WTC11 (cell line): ENCODE results near the gene EXOSC5. TPM values are rescaled to one million over a fixed set of nuclear protein-coding genes. Genes with fewer than 3 reads are reported as not detected.
A peak's percentile ranks its signal among the peaks of the same experiment; 100 is the strongest.

Experiments used
- ATAC-seq: fragments of 200-7000 bp; cut with Tn5 transposase; 2 replicates; pipeline ENCODE4 v1.10.0; 2021; ENCODE audit warnings: mild to moderate bottlenecking, moderate library complexity
- CTCF ChIA-PET: fragments of 300-600 bp; sonication (Branson Sonifier 250); formaldehyde crosslinking; loops from one replicate; lab custom pipeline; 2021; ENCODE audit warnings: antibody characterized with exemption; lab: Charles Lee
- POLR2A ChIA-PET: fragments of 350-600 bp; sonication (Branson Sonifier 250); formaldehyde crosslinking; loops from one replicate; lab custom pipeline; 2021; ENCODE audit warnings: antibody characterized with exemption; lab: Charles Lee
- DNase-seq: peaks from one replicate; pipeline ENCODE4 v3.0.0; 2021; ENCODE audit warnings: low spot score
- H3K27ac Mint-ChIP-seq: 2 replicates; pipeline ENCODE4 v1.8.0; 2021; ENCODE audit warnings: mixed read lengths
- H3K27me3 Mint-ChIP-seq: 2 replicates; pipeline ENCODE4 v1.8.0; 2021; ENCODE audit warnings: low read depth, mild to moderate bottlenecking, moderate library complexity, mixed read lengths
- H3K36me3 Mint-ChIP-seq: 2 replicates; pipeline ENCODE4 v1.8.0; 2021; ENCODE audit warnings: mixed read lengths
- H3K4me1 Mint-ChIP-seq: 2 replicates; pipeline ENCODE4 v1.8.0; 2022; ENCODE audit warnings: mixed read lengths
- H3K4me3 Mint-ChIP-seq: 2 replicates; pipeline ENCODE4 v1.8.0; 2021; ENCODE audit warnings: mild to moderate bottlenecking, moderate library complexity, mixed read lengths
- H3K9me3 Mint-ChIP-seq: 2 replicates; pipeline ENCODE4 v1.8.0; 2021; ENCODE audit warnings: mixed read lengths
- CREM ChIP-seq: sonication (generic); formaldehyde crosslinking; IDR thresholded peaks from 2 replicates; pipeline ENCODE4 v1.8.1; 2022; ENCODE audit warnings: mild to moderate bottlenecking, missing genetic modification reagents, moderate library complexity
- FOXJ3 ChIP-seq: sonication (generic); formaldehyde crosslinking; IDR thresholded peaks from 2 replicates; pipeline ENCODE4 v1.9.0; 2021; ENCODE audit warnings: missing genetic modification reagents, mild to moderate bottlenecking, borderline replicate concordance
- GRHL2 ChIP-seq: fragments of 250-450 bp; sonication (Bioruptor Pico); IDR thresholded peaks from 2 replicates; pipeline ENCODE4 v1.8.0; 2022; ENCODE audit warnings: mild to moderate bottlenecking, moderate library complexity; ENCODE audit not compliant: insufficient replicate concordance, severe bottlenecking
- HMGA2 ChIP-seq: fragments of 250-450 bp; sonication (Bioruptor Pico); IDR thresholded peaks from 2 replicates; pipeline ENCODE4 v1.4.0; 2021; ENCODE audit warnings: mild to moderate bottlenecking, moderate library complexity
- NFYB ChIP-seq: sonication (generic); formaldehyde crosslinking; conservative IDR thresholded peaks from 2 replicates; pipeline ENCODE4 v1.8.0; 2022; ENCODE audit warnings: low read depth, missing genetic modification reagents
- NR1H2 ChIP-seq: sonication (generic); formaldehyde crosslinking; IDR thresholded peaks from 2 replicates; pipeline ENCODE4 v1.9.0; 2021; ENCODE audit warnings: mild to moderate bottlenecking, moderate library complexity, missing genetic modification reagents
- NR2C2 ChIP-seq: sonication (generic); formaldehyde crosslinking; IDR thresholded peaks from 2 replicates; pipeline ENCODE4 v1.8.0; 2022; ENCODE audit warnings: mild to moderate bottlenecking, missing genetic modification reagents
- OVOL2 ChIP-seq: fragments of 250-450 bp; sonication (Bioruptor Pico); IDR thresholded peaks from 2 replicates; pipeline ENCODE4 v1.9.0; 2021; ENCODE audit warnings: mild to moderate bottlenecking, borderline replicate concordance
- SMAD4 ChIP-seq: sonication (generic); formaldehyde crosslinking; IDR thresholded peaks from 2 replicates; pipeline ENCODE4 v1.8.0; 2022; ENCODE audit warnings: mild to moderate bottlenecking, missing genetic modification reagents
- TCF7 ChIP-seq: sonication (generic); formaldehyde crosslinking; IDR thresholded peaks from 2 replicates; pipeline ENCODE4 v1.8.0; 2022; ENCODE audit warnings: mild to moderate bottlenecking, low read depth, missing genetic modification reagents, moderate library complexity
- TEAD4 ChIP-seq: sonication (generic); formaldehyde crosslinking; IDR thresholded peaks from 2 replicates; pipeline ENCODE4 v1.8.0; 2022; ENCODE audit warnings: mild to moderate bottlenecking, missing genetic modification reagents
- ZNF121 ChIP-seq: sonication (generic); formaldehyde crosslinking; IDR thresholded peaks from 2 replicates; pipeline ENCODE4 v1.8.0; 2023; ENCODE audit warnings: missing genetic modification reagents
- ZNF138 ChIP-seq: sonication (generic); formaldehyde crosslinking; conservative IDR thresholded peaks from 2 replicates; pipeline ENCODE4 v1.8.1; 2022; ENCODE audit warnings: mild to moderate bottlenecking, moderate library complexity, missing genetic modification reagents
- ZNF232 ChIP-seq: sonication (generic); formaldehyde crosslinking; IDR thresholded peaks from 2 replicates; pipeline ENCODE4 v1.8.0; 2022; ENCODE audit warnings: mild to moderate bottlenecking, missing genetic modification reagents
- ZNF423 ChIP-seq: fragments of 250-450 bp; sonication (Bioruptor Pico); IDR thresholded peaks from 2 replicates; pipeline ENCODE4 v2.1.2; 2022; ENCODE audit warnings: mild to moderate bottlenecking, moderate library complexity
- total RNA-seq: library from RNA; stranded (reverse); gene quantifications from 3 replicates; pipeline ENCODE4 v1.2.3, GENCODE V29; 2021
- TF ChIP-seq, protein P1 (sequence below): sonication (generic); formaldehyde crosslinking; conservative IDR thresholded peaks from 2 replicates; pipeline ENCODE4 v1.8.1; 2023; ENCODE audit warnings: mild to moderate bottlenecking, low read depth, missing genetic modification reagents, moderate library complexity
- TF ChIP-seq, protein P2 (sequence below): fragments of 250-450 bp; sonication (Bioruptor Pico); conservative IDR thresholded peaks from 2 replicates; pipeline ENCODE4 v1.9.0; 2021; ENCODE audit warnings: mild to moderate bottlenecking
- TF ChIP-seq, protein P3 (sequence below): fragments of 250-450 bp; sonication (Bioruptor Pico); IDR thresholded peaks from 2 replicates; pipeline ENCODE4 v2.1.2; 2022; ENCODE audit warnings: mild to moderate bottlenecking, moderate library complexity
- TF ChIP-seq, protein P4 (sequence below): sonication (generic); formaldehyde crosslinking; IDR thresholded peaks from 2 replicates; pipeline ENCODE4 v1.8.0; 2023; ENCODE audit warnings: missing genetic modification reagents
- TF ChIP-seq, protein P5 (sequence below): sonication (generic); formaldehyde crosslinking; IDR thresholded peaks from 2 replicates; pipeline ENCODE4 v1.8.1; 2023; ENCODE audit warnings: mild to moderate bottlenecking, missing genetic modification reagents, moderate library complexity

EXOSC5 gene
- total RNA-seq, 1 experiment from 2014 or later: 56.4 TPM

DNA sequence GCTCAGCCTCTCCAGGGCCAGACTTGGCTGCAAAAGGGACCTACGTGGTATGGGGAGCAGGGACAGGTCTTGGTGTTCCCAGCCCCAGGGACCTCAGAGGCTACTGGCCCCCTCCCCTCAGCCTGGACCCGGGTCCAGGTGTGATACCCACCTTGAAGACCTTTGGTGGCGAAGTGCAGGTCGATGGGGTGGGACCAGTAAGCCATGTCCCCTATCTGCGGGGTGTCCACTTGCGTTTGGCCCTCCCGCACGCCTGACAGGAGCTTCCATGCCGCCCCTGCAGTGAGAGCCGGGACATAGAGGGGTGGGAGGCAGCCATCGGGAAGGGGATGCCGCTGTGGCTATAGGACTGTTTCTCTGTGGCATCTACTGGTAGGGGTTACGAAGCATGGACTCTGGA lies 39.4 kb downstream of the EXOSC5 start (continued):
- TF ChIP-seq, protein P1, sequence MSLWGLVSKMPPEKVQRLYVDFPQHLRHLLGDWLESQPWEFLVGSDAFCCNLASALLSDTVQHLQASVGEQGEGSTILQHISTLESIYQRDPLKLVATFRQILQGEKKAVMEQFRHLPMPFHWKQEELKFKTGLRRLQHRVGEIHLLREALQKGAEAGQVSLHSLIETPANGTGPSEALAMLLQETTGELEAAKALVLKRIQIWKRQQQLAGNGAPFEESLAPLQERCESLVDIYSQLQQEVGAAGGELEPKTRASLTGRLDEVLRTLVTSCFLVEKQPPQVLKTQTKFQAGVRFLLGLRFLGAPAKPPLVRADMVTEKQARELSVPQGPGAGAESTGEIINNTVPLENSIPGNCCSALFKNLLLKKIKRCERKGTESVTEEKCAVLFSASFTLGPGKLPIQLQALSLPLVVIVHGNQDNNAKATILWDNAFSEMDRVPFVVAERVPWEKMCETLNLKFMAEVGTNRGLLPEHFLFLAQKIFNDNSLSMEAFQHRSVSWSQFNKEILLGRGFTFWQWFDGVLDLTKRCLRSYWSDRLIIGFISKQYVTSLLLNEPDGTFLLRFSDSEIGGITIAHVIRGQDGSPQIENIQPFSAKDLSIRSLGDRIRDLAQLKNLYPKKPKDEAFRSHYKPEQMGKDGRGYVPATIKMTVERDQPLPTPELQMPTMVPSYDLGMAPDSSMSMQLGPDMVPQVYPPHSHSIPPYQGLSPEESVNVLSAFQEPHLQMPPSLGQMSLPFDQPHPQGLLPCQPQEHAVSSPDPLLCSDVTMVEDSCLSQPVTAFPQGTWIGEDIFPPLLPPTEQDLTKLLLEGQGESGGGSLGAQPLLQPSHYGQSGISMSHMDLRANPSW (CRISPR knock-in tag): no peak
- TF ChIP-seq, protein P2, sequence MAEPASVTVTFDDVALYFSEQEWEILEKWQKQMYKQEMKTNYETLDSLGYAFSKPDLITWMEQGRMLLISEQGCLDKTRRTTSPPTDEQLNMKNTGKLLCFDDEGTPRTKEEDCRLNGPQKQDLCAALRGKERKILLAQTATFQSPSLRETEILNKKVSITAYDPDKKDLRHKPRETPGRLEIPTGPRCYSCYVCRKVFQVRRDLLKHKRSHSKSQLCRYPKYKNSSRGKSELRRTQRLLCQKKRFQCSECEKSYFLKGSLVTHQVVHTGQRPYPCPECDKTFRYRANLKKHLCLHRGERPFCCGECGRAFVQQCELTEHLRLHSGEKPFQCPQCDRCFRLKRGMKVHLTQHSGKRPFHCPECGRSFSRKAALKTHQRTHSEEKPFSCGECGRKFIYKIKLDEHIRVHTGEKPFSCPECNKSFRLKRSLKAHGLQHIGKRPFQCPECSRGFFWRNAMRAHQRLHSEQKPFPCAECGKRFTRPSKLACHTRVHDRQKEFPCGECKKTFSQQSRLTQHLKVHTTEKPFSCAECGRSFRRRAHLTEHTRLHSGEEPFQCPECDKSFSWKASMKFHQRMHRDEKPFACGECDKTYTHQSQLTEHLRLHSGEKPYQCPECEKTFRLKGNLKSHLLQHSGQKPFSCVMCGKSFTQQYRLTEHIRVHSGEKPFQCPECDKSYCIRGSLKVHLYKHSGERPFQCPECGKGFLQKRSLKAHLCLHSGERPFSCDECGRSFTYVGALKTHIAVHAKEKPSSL (CRISPR knock-in tag): no peak

DNA sequence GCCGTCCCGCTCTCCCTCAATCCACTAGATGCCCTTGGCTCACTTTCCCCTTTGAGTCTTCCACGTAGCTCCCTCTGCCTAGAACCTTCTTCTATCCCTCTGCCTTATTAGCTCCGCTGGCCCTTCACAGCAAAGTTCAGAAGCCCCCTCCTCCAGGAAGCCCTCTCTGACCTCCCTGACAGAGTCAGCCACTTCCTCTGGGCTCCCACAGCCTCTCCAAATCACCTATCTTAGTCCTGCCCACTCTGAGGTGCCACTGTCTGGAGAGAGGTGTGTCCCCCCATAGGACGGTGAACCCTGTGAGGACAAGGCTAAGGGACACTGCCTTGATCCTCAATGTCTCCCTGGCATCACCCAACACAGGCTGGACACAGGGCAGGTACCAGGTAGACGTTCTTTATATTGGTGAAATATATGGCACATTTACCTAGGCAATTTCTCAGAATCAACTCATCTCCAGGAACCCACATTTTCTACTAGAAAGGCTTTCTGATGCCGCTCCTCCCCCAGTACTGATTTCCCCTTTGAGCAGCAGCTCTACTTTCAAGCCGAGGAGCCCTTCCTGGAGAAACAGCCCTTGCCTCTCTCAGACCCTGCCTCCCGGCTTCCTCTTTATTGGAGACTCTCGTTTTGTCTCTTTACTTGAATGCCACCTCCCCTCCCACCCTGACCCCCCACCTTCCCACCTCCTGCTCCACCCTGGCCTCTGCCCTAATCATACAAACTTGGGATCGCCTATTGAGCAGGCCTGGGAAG lies 40.0 kb downstream of the EXOSC5 start:
- H3K27ac Mint-ChIP-seq: no peak overlapping the region
- TF ChIP-seq ZNF232 (CRISPR knock-in tag): no peak
- no peak for TF ChIP-seq HMGA2 (CRISPR knock-in tag)
- TF ChIP-seq ZNF423: no peak
- TF ChIP-seq SMAD4 (CRISPR knock-in tag): no peak
- TF ChIP-seq, protein P3, sequence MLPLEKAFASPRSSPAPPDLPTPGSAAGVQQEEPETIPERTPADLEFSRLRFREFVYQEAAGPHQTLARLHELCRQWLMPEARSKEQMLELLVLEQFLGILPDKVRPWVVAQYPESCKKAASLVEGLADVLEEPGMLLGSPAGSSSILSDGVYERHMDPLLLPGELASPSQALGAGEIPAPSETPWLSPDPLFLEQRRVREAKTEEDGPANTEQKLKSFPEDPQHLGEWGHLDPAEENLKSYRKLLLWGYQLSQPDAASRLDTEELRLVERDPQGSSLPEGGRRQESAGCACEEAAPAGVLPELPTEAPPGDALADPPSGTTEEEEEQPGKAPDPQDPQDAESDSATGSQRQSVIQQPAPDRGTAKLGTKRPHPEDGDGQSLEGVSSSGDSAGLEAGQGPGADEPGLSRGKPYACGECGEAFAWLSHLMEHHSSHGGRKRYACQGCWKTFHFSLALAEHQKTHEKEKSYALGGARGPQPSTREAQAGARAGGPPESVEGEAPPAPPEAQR (CRISPR knock-in tag): no peak
- no peak for TF ChIP-seq ZNF121 (CRISPR knock-in tag)
- no peak for TF ChIP-seq NR1H2 (CRISPR knock-in tag)
- TF ChIP-seq, protein P4, sequence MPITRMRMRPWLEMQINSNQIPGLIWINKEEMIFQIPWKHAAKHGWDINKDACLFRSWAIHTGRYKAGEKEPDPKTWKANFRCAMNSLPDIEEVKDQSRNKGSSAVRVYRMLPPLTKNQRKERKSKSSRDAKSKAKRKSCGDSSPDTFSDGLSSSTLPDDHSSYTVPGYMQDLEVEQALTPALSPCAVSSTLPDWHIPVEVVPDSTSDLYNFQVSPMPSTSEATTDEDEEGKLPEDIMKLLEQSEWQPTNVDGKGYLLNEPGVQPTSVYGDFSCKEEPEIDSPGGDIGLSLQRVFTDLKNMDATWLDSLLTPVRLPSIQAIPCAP (CRISPR knock-in tag): no peak
- TF ChIP-seq, all 79 proteins: peak for 0
- H3K36me3 Mint-ChIP-seq: no peaks in the 10 kb centered on the region
- no peaks in the 10 kb centered on the region for H3K9me3 Mint-ChIP-seq
- H3K4me3 Mint-ChIP-seq: no peak overlapping the region
- POLR2A ChIA-PET: no interaction called here
- ATAC-seq: no peak
- peaks cover 23% of the 10 kb centered on the region for H3K27me3 Mint-ChIP-seq
- CTCF ChIA-PET: interaction anchor here (1.0 to 6.2 kb wide), 4 partner anchors 9 to 31 kb away, joined by 3 to 44 read pairs (median 4); no protein-coding TSS in a partner anchor
- H3K4me1 Mint-ChIP-seq: peaks cover 5% of the 10 kb centered on the region
- DNase-seq: no peak

DNA sequence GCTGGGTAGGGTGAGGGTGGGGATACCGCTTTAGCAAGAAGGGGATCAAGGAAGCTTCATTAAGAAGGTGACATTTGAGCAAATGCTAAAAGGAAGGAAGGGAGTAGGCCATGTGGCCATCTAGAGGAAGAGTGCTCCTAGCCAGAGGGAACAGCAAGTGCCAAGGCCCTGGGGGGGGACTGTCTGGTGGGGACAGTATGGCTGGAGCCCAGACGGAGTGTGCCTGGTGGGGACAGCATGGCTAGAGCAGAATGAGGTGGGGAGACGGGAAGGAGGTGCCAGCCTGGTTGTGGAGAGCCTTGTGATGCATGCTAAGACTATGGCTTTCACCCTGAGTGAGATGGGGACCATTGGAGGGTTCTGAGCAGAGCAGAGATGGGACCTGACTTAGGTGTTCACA lies 41.4 kb downstream of the EXOSC5 start:
- ChIA-PET POLR2A (no interaction called here), CTCF (interaction anchor here (1.0 to 6.2 kb wide), 4 partner anchors 9 to 74 kb away, joined by 3 to 103 read pairs (median 24); partner anchors contain the start of gene B9D2)
- no peak overlapping the region for H3K27ac Mint-ChIP-seq
- no peak for TF ChIP-seq CREM
- H3K9me3 Mint-ChIP-seq: no peaks in the 10 kb centered on the region
- no peak for DNase-seq
- no peaks in the 10 kb centered on the region for H3K36me3 Mint-ChIP-seq
- no peak overlapping the region for H3K4me3 Mint-ChIP-seq
- peaks cover 36% of the 10 kb centered on the region for H3K27me3 Mint-ChIP-seq
- ATAC-seq: no peak
- H3K4me1 Mint-ChIP-seq: peaks cover 13% of the 10 kb centered on the region

DNA sequence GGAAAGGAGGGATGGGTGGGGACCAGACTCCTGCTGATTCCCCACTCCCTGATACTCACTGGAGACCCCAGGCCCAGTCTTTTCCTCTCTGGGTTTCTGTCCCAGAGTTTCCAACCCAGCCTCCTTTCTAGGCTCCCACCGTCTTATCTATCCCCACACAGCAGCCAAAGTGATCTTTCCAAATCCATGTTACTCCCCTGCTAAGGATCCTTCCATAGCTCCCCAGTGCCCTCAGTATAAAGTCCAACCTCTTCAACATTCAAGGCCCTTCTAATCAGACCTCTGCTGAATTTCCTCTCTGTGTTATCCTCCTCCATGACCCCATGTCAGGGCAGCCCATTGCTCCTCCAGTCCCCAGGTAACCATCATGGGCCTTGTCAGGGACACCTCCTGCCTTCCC lies 42.1 kb downstream of the EXOSC5 start:
- no peak overlapping the region for H3K27ac Mint-ChIP-seq
- TF ChIP-seq OVOL2 (CRISPR knock-in tag): no peak
- TF ChIP-seq, protein P5, sequence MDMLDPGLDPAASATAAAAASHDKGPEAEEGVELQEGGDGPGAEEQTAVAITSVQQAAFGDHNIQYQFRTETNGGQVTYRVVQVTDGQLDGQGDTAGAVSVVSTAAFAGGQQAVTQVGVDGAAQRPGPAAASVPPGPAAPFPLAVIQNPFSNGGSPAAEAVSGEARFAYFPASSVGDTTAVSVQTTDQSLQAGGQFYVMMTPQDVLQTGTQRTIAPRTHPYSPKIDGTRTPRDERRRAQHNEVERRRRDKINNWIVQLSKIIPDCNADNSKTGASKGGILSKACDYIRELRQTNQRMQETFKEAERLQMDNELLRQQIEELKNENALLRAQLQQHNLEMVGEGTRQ: no peak
- no peak for TF ChIP-seq NR2C2 (CRISPR knock-in tag)
- no peak for TF ChIP-seq NR1H2 (CRISPR knock-in tag)
- no peak for TF ChIP-seq GRHL2 (CRISPR knock-in tag)
- no peak for TF ChIP-seq ZNF423
- no peak for TF ChIP-seq ZNF138 (CRISPR knock-in tag)
- no peak for TF ChIP-seq FOXJ3 (CRISPR knock-in tag)
- TF ChIP-seq TEAD4 (CRISPR knock-in tag): no peak
- TF ChIP-seq HMGA2 (CRISPR knock-in tag): no peak
- TF ChIP-seq TCF7: no peak
- no peak for TF ChIP-seq NFYB (CRISPR knock-in tag)

More for the DNA sequence above, 42.1 kb downstream of the EXOSC5 start:
- peaks cover 44% of the 10 kb centered on the region for H3K27me3 Mint-ChIP-seq
- H3K9me3 Mint-ChIP-seq: no peaks in the 10 kb centered on the region
- ChIA-PET CTCF (interaction anchor here (0.5 to 6.2 kb wide), 7 partner anchors 10 to 1166 kb away, joined by 3 to 103 read pairs (median 5); partner anchors contain the start of gene B9D2), POLR2A (interaction anchor here (0.5 to 0.6 kb wide), 2 partner anchors 9 to 92 kb away, joined by 3 to 5 read pairs; partner anchors contain the start of gene B9D2)
- ATAC-seq: no peak
- H3K4me1 Mint-ChIP-seq: peaks cover 18% of the 10 kb centered on the region
- H3K36me3 Mint-ChIP-seq: no peaks in the 10 kb centered on the region
- DNase-seq: no peak
- H3K4me3 Mint-ChIP-seq: peak overlapping the region; percentile 29; the same call in 1 of the 2 replicates
